Stimulated activated naive CD8-positive, alpha-beta T cell treated with anti-CD3 and anti-CD28 coated beads, Interleukin-15, Interleukin-2, amounts not matched to agents 100 ng/mL and 50 ng/mL, for 24 hours (primary cell): ENCODE measurements around the gene ZDHHC4.

Experiments used
- H3K27ac Mint-ChIP-seq: one replicate; pipeline ENCODE4 v1.8.0; 2021; ENCODE audit warnings: mild to moderate bottlenecking, mixed read lengths
- H3K27me3 Mint-ChIP-seq: one replicate; pipeline ENCODE4 v1.8.0; 2021; ENCODE audit warnings: mixed read lengths
- H3K36me3 Mint-ChIP-seq: one replicate; pipeline ENCODE4 v1.8.0; 2021; ENCODE audit warnings: low read depth, mixed read lengths
- H3K4me1 Mint-ChIP-seq: one replicate; pipeline ENCODE4 v1.8.0; 2021; ENCODE audit warnings: low read depth, mixed read lengths
- H3K4me3 Mint-ChIP-seq: one replicate; pipeline ENCODE4 v1.8.0; 2021; ENCODE audit warnings: mild to moderate bottlenecking, mixed read lengths
- H3K9me3 Mint-ChIP-seq: one replicate; pipeline ENCODE4 v1.8.0; 2021; ENCODE audit warnings: mixed read lengths

The ZDHHC4 gene

GRCh38 chr7:6613706-6614105, 36.5 kb downstream of the ZDHHC4 start:
- peaks cover 3% of the 10 kb centered on the region for H3K36me3 Mint-ChIP-seq

GRCh38 chr7:6614953-6615722, 37.9 kb downstream of the ZDHHC4 start, which contains the start of gene ZNF853:
ZNF853 (plus strand) TSS chr7:6615610; CDS start chr7:6616175, 565 bp downstream.
- H3K27ac Mint-ChIP-seq: peak within 1 kb of the TSS; percentile 72
- peaks cover 14% of the 10 kb centered on the region for H3K4me1 Mint-ChIP-seq
- H3K9me3 Mint-ChIP-seq: no peaks in the 10 kb centered on the region
- peaks cover 3% of the 10 kb centered on the region for H3K36me3 Mint-ChIP-seq
- peaks cover 5% of the 10 kb centered on the region for H3K27me3 Mint-ChIP-seq
- peak within 1 kb of the TSS; percentile 77 for H3K4me3 Mint-ChIP-seq

More at GRCh38 chr7:6613706-6614105, 36.5 kb downstream of the ZDHHC4 start:
- H3K4me1 Mint-ChIP-seq: peaks cover 5% of the 10 kb centered on the region
- H3K4me3 Mint-ChIP-seq: no peak overlapping the region
- no peaks in the 10 kb centered on the region for H3K9me3 Mint-ChIP-seq
- H3K27me3 Mint-ChIP-seq: peaks cover 5% of the 10 kb centered on the region
- H3K27ac Mint-ChIP-seq: no peak overlapping the region

- Mint-ChIP-seq H3K27me3 (peaks cover 5% of the 10 kb centered on the region), H3K27ac (peak overlapping the region; percentile 21), H3K36me3 (no peaks in the 10 kb centered on the region), H3K9me3 (no peaks in the 10 kb centered on the region), H3K4me3 (peak overlapping the region; percentile 49), H3K4me1 (peaks cover 21% of the 10 kb centered on the region)
These were observed 38.7 kb downstream of the ZDHHC4 start for GRCh38 chr7:6615723-6616555.

GRCh38 chr7:6616854-6617643, 39.8 kb downstream of the ZDHHC4 start:
- Mint-ChIP-seq H3K4me1 (peaks cover 32% of the 10 kb centered on the region), H3K27me3 (peaks cover 5% of the 10 kb centered on the region), H3K4me3 (no peak overlapping the region), H3K27ac (no peak overlapping the region), H3K36me3 (peaks cover 5% of the 10 kb centered on the region), H3K9me3 (no peaks in the 10 kb centered on the region)

GRCh38 chr7:6618621-6619020, 41.4 kb downstream of the ZDHHC4 start:
- no peaks in the 10 kb centered on the region for H3K9me3 Mint-ChIP-seq
- no peak overlapping the region for H3K4me3 Mint-ChIP-seq
- peaks cover 9% of the 10 kb centered on the region for H3K36me3 Mint-ChIP-seq
- H3K4me1 Mint-ChIP-seq: peaks cover 37% of the 10 kb centered on the region
- peaks cover 5% of the 10 kb centered on the region for H3K27me3 Mint-ChIP-seq
- H3K27ac Mint-ChIP-seq: no peak overlapping the region

GRCh38 chr7:6619961-6620360, 42.7 kb downstream of the ZDHHC4 start:
- no peak overlapping the region for H3K27ac Mint-ChIP-seq
- no peaks in the 10 kb centered on the region for H3K9me3 Mint-ChIP-seq
- H3K27me3 Mint-ChIP-seq: no peaks in the 10 kb centered on the region
- no peak overlapping the region for H3K4me3 Mint-ChIP-seq
- H3K4me1 Mint-ChIP-seq: peaks cover 42% of the 10 kb centered on the region
- H3K36me3 Mint-ChIP-seq: peaks cover 9% of the 10 kb centered on the region

- H3K4me1 Mint-ChIP-seq: peaks cover 42% of the 10 kb centered on the region
- H3K27ac Mint-ChIP-seq: no peak overlapping the region
- no peaks in the 10 kb centered on the region for H3K27me3 Mint-ChIP-seq
- peaks cover 9% of the 10 kb centered on the region for H3K36me3 Mint-ChIP-seq
- H3K4me3 Mint-ChIP-seq: no peak overlapping the region
- no peaks in the 10 kb centered on the region for H3K9me3 Mint-ChIP-seq
These were observed 44.2 kb downstream of the ZDHHC4 start for GRCh38 chr7:6621195-6622133.

- Mint-ChIP-seq H3K27me3 (no peaks in the 10 kb centered on the region), H3K4me1 (peaks cover 42% of the 10 kb centered on the region), H3K36me3 (peaks cover 9% of the 10 kb centered on the region), H3K27ac (no peak overlapping the region), H3K4me3 (no peak overlapping the region), H3K9me3 (no peaks in the 10 kb centered on the region)
These were observed 45.0 kb downstream of the ZDHHC4 start for GRCh38 chr7:6622134-6622710.

GRCh38 chr7:6623589-6624245, 46.5 kb downstream of the ZDHHC4 start:
- no peaks in the 10 kb centered on the region for H3K9me3 Mint-ChIP-seq
- peak overlapping the region; percentile 4 for H3K4me3 Mint-ChIP-seq
- peaks cover 9% of the 10 kb centered on the region for H3K36me3 Mint-ChIP-seq
- H3K27me3 Mint-ChIP-seq: no peaks in the 10 kb centered on the region
- H3K4me1 Mint-ChIP-seq: peaks cover 42% of the 10 kb centered on the region
- H3K27ac Mint-ChIP-seq: peak overlapping the region; percentile 74

- Mint-ChIP-seq H3K27ac (peak overlapping the region; percentile 74), H3K9me3 (no peaks in the 10 kb centered on the region), H3K27me3 (no peaks in the 10 kb centered on the region), H3K4me1 (peaks cover 41% of the 10 kb centered on the region), H3K36me3 (peaks cover 9% of the 10 kb centered on the region), H3K4me3 (peak overlapping the region; percentile 4)
These were observed 47.0 kb downstream of the ZDHHC4 start for GRCh38 chr7:6624246-6624611.

- H3K27me3 Mint-ChIP-seq: no peaks in the 10 kb centered on the region
- H3K4me3 Mint-ChIP-seq: no peak overlapping the region
- no peaks in the 10 kb centered on the region for H3K9me3 Mint-ChIP-seq
- no peak overlapping the region for H3K27ac Mint-ChIP-seq
- peaks cover 2% of the 10 kb centered on the region for H3K36me3 Mint-ChIP-seq
- H3K4me1 Mint-ChIP-seq: peaks cover 16% of the 10 kb centered on the region
These were observed 50.8 kb downstream of the ZDHHC4 start for GRCh38 chr7:6628045-6628444.

- Mint-ChIP-seq H3K4me3 (no peak overlapping the region), H3K27me3 (no peaks in the 10 kb centered on the region), H3K27ac (no peak overlapping the region), H3K4me1 (peaks cover 3% of the 10 kb centered on the region), H3K36me3 (no peaks in the 10 kb centered on the region), H3K9me3 (no peaks in the 10 kb centered on the region)
These were observed 53.0 kb downstream of the ZDHHC4 start for GRCh38 chr7:6630007-6630849.
